ENCODE measurements around the gene ECE1.

- TF ChIP-seq CTCF (conservative IDR thresholded peaks at IDR 0.05 in 1 of 2, IDR thresholded peaks at IDR 0.05 in 1 of 2; ENCODE audit: low read depth in 1 of 2, low read length in 2 of 2) (no peak), EZH2 (IDR thresholded peaks at IDR 0.05; ENCODE audit: low read length, missing control alignments) (no peak)
Measured at GRCh38 chr1:21337454-21337927, 47.2 kb upstream of the ECE1 start.
